Measurements from ENCODE around the gene MYH3.
"Not testable (repeated sequence)": the region's sequence is repeated elsewhere in the genome, so short reads cannot be mapped to it uniquely, and the experiment has no call there.

MYH3 gene

DNA sequence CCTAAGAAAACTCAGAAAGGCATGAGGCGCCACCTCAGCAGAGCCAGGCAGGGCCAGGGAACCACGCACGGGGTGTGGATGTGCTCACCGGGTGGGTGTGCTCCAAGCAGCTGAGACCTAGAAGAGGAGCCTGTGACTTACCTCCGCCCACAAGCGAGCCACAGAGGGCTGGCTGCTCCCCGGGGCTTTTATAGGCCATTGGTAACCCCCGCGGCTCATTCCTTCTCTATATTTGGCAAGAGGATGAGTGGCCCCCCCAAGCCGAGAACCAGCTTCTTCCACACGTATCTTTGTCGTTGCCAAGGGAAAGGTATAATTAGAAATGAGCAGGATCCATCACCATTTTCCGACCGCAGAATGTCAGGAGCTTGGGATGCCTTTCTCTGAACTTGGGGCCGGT, at the start of gene MYH3:
TSS of gene MYH3 (minus strand) at position 162 of the 400 bp plus-strand sequence. CDS start 2,245 bp downstream, outside the sequence.
- ATAC-seq (no peak), DNase-seq (no peak)

DNA sequence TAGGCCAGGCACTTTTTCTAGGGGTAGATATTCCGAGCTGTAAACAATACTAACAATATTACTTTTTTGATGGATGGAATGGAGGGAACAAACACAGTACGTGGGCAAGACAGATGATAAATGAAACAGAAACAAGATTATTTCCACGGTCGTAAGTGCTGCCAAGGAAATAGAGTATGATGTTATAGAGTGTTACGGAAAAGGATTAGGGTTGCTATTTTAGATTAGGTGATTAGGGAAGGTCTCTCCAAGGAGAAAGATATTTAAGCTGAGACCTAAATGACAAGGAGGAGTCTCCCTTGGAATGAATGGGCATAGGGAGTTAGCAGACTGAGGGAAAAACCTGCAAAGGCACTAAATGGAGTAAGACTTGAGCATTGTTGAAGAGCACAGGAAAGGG, 48.6 kb upstream of the MYH3 start:
- DNase-seq (no peak), ATAC-seq (no peak)

DNA sequence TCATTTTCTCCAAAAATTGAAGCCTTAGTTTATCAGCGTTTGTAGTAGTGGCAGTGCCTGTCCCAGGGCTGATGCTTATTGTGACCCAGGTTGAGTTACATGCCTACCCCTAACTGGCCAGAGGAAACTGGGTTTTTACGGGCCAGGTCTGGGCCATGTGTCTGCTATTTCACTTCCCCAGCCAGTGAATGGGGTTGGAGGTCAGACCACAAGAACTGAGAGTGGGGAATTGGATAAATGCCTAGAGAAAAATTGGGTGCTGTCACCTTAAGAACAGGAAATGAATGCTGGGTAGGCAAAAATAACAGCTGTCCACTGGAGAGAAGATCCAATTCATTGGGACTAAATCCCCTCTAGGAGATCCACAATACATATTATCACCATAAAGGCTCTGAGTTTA, 45.5 kb upstream of the MYH3 start:
- ATAC-seq, result no peak
- no peak for DNase-seq

DNA sequence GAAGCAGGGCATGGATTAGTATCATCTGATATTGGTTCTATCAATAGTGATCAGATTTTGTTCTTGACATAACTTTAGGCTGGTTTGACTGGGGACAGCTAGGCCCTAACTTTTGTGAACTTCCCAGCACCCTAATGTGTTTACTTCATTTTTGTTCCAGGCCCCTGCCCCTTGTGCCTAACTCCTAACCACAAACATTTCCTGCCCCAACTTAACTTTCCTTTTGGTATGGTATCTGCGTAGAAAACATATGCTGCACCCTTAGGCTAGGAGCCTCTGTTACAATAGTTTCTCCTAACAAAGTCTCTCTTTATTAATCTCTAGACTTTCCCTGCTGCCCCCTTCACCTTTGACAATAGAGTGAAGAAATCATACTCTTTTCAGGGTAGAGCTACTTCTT, 42.7 kb upstream of the MYH3 start:
- no peak for ATAC-seq
- DNase-seq, result no peak

DNA sequence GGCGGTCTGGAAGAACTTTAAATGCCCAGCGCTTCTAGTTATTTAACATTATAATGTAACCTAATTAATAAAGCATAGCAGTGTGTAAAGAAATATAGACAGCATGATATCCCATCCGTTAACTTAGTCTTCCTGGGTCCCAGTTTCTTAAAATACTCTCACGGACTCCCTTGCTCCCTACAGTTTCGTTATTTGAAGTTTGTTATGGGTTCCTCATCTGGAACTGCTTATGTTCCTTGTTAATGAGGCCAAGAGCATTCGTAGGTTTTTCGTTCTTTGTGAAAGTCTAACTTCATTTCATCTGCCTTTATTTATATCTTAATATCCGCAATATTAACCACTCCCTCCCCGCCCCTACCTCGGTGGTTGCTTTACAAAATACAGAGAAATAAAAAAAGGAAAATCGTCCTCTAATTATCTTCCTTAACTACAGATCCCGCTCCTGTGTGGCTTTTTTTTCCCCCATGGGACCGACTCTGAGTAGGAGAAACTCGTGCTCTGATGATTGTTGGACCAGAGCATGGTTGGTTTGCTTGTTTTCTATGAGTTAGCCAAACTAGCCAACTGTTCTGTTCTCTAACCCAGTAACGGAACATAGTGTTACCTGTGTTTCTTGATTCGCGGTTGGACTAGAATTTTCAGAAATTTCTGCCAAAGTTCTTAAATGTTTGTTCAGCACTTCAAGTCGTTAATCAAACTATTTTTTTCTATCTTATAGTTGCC, 41.1 kb upstream of the MYH3 start:
- DNase-seq, result no peak
- ATAC-seq, result no peak

DNA sequence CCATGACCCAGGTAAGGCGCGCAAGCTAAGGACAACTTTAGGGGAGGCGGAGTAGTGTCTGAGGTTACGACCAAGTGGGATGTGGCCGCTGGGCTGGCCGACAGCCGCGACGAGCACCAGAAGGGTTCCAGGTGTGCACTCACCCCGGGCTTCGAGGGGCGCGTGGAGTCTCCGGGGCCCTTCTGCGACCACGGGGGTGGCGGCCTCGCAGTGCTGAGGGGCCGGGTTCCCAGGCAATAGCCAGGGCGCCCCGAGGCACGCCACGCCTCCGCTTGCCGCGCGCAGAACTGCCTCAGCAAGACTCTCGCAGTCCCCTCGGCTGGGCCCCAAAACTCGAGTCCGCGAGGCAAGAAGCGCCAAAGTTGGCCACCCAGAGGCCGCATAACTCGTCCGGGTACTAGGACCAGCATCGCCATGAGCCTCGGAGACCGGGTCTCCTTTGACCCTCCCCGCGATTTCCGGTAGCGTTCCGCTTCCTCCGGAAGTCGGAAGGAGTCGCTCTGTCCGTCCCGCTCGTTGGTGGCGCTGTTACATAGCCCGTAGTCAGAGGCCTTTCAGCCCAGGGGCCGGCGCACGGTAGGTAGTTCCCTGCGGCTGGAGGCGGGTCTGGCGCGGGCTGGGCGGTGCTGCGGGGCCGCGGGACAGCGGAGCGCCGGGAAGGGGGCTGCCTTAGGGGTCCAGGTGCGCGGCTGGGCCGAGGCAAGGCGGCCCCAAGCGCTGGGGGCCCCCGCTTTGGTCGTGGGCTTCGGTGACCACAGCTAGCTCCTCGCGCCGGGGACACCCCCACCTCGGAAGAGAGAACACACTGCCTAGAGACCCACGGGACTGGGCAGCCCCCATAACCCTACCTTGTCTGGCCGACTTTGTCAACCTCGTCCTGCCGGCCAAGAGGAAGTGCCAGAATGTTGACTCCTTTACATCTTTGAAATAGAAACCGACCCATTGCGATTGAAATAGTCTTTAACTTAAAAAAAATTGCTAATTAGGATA, 40.3 kb upstream of the MYH3 start, which contains the start of the genes ADPRM and SCO1:
TSS of gene ADPRM (plus strand) at position 503 of the 990 bp plus-strand sequence. CDS start 7,333 bp downstream, outside the sequence.
TSS of gene SCO1 (minus strand) at position 442 of the 990 bp plus-strand sequence. CDS start at position 416, 26 bp downstream.
- peak; percentile 91 for DNase-seq
- ATAC-seq, result peak; percentile 99

DNA sequence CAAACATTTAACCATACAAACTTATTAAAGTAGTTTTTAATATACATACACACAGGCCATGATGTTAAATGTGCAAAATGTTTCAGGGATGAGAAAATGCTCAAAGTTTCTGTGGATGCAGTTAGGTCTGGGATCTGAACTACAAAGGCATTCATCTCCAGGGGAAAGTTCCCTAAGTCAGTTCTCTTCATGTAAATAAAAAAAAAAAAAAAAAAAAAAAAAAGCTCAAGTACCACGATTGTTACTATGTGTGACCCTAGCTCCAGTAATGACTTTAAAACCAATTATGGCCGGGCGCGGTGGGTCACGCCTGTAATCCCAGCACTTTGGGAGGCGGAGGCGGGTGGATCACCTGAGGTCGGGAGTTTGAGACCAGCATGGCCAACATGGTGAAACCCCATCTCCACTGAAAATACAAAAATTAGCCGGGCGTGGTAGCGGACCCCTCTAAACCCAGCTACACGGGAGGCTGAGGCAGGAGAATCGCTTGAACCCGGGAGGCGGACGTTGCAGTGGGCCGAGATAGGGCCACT, 38.8 kb upstream of the MYH3 start:
- not testable (repeated sequence) for ATAC-seq

DNA sequence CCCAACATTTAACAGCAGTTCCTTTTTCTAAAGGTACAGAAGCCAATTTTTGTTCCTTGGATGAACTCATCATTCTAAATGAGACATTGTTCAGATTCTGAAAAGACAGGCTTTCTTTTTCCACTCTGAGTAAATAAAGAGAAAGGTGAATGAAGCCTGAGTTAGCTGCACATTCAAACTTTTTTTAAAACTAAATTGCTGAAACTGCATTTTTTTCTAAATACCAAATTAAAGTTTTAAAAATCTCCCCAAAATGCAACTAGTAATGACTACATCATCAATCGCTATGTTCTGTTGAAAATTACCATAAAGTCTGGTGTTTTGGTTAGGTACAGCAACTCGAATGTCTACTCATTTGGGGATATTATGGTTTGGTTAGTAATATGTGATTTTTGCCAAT, 30.4 kb upstream of the MYH3 start:
- DNase-seq, result no peak
- ATAC-seq, result no peak

More for the DNA sequence above, 38.8 kb upstream of the MYH3 start:
- not testable (repeated sequence) for DNase-seq

DNA sequence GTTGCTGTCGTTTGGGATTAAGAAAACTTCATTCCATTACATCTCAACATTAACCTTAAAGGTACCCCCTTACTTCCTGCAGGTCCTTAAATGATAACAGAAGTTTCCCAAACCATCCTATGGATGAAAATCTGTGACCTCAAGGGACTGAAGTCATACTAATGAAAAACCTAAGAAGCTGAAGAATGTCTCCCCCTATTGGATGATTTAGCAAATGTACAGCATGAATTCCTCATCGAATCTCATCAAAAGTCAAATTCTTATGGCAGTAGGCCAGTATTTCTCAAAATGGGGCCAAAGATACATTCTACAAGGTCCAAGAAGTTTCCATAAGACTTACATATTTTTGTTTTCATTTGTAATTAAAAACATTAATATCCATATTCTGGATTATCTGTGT, 26.7 kb upstream of the MYH3 start:
- no peak for DNase-seq
- ATAC-seq, result no peak

DNA sequence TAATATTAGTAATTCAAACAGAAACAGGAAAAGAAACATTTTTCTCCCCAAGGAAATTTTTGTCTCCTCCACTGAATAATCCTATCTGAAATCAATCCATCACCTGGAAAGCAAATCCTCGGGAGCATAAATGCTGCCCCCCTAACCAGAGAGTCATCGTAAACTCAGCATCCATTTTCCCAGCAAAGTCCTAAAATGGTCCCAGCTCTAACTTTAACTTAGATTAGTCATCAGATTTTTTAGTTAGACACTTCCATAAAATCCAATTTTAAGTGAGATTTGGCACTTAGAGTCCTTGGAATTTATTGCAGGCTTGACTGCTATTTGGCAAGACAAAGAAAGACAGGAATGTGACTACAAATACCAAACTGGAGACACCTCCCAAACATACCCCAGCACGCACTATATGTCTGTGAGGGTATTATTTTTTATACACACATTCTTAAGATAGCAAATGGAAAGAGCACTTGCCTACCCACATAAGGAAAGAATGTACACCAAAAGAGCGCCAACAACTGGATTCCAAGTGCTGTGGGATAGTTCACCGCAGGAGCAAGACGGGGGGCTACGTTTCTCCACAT, 24.8 kb upstream of the MYH3 start:
- no peak for ATAC-seq
- no peak for DNase-seq

DNA sequence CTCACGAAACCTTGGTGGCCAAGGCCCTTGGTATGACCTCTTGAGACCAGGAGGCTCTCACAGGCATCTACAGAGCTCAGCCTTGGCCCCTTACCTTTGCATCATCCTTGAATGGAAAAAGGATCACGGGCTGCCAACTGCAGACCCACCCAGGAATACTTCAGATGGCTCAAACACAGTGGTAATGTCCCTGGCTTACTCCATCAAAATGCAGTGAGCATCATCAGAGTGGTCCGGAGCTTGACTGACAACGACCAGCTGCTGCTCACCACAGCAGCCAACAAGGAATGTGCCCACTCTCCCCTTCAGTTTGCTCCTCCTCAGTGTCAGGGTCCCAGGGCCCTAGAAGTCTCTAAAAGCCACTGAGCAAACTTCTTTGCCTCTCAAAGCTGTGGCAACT, 17.6 kb upstream of the MYH3 start:
- no peak for DNase-seq
- ATAC-seq, result no peak

DNA sequence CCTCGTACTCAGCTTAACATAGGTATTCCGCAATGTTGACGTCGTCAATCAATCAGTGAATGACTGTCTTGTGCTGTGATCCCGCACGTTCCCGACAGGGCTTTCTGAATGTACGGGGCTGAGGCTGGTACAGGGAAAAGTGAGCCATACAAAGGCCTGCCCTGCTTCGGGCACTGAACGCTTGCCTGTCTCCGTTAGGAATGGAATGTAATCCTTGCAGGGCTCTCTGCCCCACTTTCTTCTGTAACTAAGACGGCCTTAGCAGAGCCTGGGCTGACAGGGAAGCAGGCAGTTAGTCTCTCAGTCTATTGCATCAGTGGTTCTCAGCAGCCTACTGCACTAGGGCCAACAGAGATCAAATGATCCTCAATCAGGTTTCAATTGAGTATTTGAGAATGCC, 16.2 kb upstream of the MYH3 start:
- DNase-seq (no peak), ATAC-seq (no peak)

DNA sequence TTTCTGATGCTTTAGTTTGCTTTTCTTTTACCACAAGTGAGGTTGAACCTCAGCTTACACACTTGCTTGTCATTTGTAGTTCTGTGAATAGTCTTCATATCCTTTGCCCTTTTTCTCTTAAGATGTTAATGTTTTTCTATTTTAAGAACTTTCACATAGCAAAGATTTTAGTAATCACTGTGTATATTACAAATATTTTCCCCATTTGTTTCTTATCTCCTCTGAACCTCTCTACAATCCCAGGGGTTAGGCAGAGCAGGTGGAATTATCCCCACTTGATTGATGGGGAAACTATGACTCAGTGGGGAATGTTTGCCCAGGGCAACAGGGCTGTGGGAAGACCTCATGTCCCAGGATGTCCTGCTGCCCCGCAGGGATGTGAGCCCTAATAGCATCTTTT, 11.7 kb upstream of the MYH3 start:
- no peak for DNase-seq
- no peak for ATAC-seq

DNA sequence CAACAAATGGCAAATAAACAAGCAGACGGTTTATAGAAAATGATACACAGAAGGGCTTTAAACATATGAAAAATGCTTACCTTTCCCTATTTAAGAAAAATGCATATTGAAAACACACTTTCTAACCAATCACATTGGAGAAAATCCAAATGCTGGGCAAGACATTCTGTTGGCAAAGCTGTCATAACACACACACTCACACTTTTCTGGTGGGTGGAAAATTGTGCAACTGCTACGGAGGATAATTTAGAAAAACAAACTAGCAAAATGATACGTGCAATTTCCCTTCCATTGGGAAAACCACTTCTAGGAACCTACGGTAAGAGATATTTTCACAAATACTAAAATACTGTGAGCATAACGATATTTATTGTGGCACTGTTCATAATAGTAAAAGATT, 9.8 kb upstream of the MYH3 start:
- no peak for ATAC-seq
- no peak for DNase-seq

DNA sequence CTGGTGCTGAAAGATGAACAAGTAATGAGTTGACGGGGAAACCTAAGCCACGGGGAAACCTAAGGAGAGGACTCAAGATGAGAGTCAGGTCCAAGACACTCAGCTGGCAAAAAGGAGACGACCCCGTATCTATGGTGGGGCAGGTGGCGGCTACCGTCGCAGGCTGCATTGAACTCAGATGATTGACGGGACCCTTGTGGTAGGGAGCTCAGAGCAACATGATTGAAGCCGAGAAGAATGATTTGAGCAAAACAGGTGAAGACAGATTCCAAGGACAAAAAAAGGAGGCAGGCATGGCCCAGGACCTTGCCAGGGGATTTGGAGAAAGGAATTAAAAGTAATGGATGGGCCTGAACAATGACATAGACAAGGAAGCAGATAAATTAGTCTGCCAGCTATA, 7.5 kb upstream of the MYH3 start:
- DNase-seq (no peak), ATAC-seq (no peak)

DNA sequence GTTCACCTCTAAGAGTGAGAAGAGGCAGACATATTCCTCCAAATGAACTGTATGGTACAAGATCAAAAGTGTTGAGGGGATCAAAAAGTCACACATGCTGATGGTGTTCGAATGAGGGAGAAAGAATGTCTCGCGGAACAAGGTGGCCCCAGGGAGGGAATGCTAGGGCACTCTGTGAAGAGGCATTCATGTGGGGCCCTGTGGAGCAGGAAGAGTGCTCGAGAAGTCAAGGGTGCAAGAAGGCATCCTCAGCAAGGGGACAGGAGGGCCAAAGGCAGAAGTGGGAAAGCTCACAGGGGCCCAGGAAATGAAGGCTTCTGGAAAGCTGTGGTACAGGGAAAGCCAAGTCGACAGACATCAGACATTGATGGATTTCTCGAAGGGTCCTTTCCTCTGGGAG, 6.1 kb upstream of the MYH3 start:
- ATAC-seq (no peak), DNase-seq (no peak)

DNA sequence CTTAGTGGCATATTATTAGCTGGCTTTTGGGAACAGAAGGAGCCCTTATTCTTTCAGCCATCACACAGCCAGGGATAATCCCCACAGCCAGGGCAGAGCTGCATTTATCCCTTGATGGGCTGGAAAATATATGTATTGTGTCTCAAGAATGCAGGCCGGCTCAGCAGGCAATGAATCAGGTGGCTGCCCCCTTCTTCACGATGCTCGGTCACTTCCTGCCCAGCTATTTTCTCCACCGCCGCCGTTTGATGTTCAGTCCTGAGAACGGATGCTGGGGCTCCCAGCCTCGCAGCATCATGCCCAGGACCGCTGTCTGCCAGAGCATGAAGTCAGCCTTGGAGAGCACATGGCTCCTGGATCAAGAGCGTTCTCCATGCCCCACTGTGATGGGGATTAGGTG, 4.3 kb upstream of the MYH3 start:
- no peak for ATAC-seq
- no peak for DNase-seq

DNA sequence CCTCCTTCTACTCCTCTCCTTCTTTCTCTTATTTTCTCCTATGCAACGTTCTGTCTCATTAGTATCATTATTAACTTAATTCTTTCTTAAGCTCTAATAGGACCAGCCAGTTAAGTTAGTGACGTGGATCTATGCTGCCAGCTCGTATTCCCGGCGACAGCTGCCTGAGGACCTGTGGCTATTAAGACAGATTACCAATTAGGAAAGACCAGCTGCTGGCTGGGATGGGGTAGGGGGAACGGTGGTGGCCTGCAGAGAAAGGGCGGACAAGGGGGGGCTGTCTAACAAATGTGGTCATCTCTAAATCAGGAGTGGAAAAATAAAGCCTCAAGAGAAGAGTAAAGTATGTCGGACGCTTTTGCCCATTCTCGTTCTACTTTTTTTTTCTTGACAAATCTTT, 770 bp upstream of the MYH3 start:
- no peak for DNase-seq
- no peak for ATAC-seq

DNA sequence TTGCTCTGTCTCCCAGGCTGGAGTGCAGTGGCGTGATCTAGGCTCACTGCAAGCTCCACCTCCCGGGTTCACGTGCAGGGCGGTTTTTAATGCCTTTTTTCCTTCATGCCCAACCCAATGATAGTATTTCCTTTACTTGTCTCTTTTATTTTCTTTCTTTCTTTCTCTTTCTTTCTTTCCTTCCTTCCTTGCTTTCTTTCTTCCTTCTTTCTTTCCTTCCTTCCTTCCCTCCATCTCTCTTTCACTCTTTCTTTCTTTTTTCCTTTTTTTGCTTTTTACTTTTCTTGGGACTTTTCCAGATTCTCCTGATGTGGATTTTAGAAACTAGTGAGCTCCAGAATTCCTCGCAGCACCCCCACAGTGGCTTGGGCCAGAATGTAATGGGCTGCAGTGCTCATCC, 3.1 kb downstream of the MYH3 start:
- DNase-seq (no peak), ATAC-seq (no peak)

DNA sequence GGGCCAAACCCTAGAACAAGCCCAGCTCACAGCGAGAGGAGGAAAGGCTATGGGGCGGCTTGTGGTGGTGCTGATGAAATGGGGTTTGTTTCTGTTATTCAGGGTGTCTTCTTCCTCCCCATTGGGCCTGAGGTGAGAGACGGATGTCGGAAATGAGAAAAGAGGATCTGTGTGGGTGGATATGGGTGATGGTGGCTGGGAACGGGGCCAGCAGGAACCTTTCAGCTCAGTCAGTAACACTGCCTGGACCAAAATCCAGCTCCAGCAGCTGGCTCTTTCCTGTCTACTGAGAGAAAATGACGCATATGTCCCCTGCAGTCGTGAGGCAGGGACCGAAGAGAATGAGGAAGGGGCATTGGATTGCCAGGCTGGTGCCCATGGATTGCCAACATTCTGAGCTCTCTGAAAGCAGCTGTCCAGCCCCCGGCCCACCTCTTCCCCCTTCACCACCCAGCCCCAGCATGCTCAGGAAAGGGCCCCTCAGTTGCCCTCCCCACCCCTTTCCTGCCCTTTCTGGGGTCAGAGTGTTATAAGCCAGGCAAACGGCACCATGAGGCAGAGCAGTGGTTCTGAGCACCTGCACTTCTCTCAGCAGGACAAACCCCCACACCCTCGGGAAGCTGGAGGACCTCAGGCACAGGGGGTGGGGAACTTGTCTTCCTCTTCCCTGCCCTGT, 4.0 kb downstream of the MYH3 start:
- peak; percentile 67 for ATAC-seq
- DNase-seq, result peak; percentile 12

DNA sequence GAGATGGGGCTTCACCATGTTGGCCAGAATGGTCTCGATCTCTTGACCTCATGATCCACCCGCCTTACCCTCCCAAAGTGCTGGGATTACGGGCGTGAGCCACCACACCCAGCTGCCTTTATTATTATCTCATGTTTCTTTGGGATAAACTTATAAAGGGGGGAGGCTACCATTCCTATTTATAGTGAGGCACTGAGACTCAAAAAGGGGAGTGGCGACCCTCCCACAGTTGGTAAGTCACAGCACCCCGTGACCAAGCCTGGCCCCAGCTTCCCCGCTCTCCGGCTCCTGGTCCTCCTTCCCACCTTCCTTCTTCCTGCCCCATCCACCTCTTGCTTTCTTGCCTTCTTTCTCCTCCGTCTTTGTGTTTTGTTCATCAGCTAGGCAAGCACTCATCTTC, 5.2 kb downstream of the MYH3 start:
- ATAC-seq, result no peak
- DNase-seq, result no peak

DNA sequence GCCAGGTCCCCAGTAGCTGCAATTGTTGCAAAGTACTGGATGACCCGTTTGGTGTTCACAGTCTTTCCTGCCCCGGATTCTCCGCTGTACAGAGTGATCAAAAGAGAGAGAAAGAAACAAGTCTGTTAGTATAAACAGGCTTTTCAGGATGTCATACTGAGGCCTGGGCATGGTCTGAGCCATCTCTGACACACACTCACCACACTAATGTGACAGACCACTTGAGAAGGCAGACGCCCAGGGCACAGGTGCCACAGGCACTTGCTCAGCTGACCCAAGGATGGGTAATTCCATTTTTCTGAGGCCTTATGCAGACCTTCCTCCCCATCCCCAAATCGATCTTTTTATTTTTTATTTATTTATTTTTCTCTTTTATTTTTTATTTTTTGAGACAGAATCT, 7.5 kb downstream of the MYH3 start:
- no peak for ATAC-seq

More for the DNA sequence above, 7.5 kb downstream of the MYH3 start:
- DNase-seq, result no peak
